T1000 (cell line): ENCODE results near the gene ELN.
"Not testable (repeated sequence)": the region's sequence is repeated elsewhere in the genome, so short reads cannot be mapped to it uniquely, and the experiment has no call there.

Source experiments
- DNase-seq: peaks from one replicate; lab custom pipeline; 2025; ENCODE audit warnings: mixed read lengths; lab: John Stamatoyannopoulos, UW

ELN gene

DNA sequence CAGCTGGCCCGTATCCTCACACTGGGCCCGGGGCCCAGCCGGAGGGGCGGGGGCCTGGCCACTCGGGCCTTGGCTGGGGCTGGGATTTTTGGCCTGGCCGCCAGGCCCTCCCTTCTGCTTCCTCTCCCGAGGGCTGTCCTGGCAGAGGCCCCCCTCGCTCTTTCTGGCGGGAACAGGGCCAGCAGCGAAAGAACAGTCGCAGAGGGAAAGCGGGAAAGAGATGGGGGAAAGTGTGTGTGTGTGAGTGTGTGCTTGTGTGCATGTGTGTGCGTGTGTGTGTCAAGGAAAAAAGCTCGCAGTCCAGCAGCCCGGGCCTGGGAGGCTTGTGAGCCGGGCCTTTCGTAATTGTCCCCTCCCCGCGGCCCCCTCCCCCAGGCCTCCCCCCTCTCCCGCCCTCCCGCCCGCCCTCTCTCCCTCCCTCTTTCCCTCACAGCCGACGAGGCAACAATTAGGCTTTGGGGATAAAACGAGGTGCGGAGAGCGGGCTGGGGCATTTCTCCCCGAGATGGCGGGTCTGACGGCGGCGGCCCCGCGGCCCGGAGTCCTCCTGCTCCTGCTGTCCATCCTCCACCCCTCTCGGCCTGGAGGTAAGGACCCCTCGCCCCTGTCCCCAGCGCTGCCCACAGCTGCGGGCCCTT, at the start of gene ELN:
Gene ELN (plus strand): TSS at position 491 of the 638 bp plus-strand sequence. CDS start 15 bp downstream, at position 506.
- DNase-seq: no peak

DNA sequence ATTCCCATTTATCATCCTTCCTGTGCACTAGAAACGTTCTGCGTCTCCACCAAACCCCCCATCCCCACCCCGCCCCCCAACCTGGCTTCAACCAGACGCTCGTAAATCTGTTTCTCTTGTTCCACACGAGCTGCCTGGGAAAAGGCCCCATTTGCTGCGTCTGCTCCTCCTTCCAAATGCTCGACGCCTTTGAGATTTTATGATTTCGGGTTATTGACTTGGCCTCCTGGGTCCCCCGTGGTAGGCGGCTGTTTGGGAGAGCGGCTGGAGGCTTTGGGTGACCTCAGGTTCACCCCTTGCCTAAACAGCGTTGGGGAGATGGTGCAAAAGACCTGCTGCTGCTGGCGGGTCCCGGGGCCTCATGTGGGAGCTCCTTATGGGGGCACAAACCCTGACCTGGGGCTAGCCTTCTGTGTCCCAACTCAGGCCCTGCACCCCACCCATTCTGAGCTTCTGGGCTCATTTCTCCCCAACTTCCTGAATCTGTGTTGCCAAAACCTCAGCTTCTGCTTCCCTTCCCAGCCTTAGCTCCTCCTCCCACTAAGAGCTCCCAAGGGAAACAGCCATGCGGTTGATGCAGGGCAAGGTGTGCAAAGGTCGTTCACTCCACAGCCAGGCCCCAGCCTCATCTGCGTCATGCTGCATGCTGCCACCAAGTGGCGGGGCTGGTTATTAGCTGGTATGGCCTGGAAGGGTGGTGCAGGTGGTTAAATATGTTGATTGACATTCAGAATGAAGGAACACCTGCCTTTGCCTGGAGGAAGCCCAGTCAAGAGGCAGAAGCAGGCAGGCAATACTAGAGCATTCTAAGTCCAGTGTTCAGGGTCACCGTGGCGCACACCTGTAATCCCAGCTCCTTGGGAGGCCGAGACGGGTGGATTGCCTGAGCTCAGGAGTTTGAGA, 49.1 kb upstream of the ELN start:
- DNase-seq: peak; percentile 40

DNA sequence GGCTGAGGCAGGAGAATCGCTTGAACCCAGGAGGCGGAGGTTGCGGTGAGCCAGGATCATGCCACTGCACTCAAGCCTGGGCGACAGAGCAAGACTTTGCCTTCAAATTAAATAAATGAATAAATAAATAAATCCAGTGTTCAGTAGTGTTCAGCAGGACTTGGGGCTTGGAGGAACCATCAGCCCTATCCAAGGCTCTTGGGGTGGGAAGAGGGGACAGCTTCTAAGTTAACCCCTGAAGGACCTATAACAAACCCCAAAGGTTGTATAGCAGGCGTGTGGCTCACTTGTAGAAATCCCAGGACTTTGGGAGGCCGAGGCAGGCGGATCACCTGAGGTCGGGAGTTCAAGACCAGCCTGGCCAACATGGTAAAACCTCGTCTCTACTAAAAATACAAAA, 48.3 kb upstream of the ELN start:
- not testable (repeated sequence) for DNase-seq

DNA sequence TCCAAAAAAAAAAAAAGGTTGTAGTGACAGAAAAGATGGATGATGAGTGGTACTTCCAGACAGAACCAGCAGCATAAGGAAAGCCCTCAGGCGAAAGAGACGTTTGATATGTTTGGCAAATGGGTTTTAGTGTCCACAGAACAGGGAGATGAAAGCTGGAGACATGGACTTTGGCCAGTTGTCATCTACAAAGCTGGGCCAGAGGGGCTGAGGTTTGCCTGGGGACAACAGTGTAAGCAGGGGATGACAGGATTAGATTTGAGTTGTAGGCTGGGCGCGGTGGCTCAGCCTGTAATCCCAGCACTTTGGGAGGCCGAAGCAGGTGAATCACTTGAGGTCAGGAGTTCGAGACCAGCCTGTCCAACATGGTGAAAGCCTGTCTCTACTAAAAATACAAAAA, 47.8 kb upstream of the ELN start:
- DNase-seq: no peak

DNA sequence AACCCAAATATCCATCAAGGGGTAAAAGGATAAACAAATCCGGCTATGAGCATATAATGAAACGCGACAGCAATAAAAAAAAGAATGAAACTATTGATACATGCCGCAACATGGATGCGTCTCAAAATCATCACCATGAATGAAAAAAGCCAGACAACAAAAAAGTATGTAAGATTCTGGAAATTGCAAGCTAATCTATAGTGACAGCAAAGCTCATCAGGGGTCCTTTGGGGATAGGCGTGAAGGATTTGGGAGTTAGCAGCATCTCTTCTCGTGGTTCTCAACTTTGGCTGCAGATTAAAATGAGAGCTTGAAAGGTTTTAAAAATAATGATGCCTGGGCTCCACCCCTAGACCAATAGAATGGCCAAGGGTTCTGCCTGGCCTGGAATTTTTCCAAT, 46.0 kb upstream of the ELN start:
- no peak for DNase-seq

DNA sequence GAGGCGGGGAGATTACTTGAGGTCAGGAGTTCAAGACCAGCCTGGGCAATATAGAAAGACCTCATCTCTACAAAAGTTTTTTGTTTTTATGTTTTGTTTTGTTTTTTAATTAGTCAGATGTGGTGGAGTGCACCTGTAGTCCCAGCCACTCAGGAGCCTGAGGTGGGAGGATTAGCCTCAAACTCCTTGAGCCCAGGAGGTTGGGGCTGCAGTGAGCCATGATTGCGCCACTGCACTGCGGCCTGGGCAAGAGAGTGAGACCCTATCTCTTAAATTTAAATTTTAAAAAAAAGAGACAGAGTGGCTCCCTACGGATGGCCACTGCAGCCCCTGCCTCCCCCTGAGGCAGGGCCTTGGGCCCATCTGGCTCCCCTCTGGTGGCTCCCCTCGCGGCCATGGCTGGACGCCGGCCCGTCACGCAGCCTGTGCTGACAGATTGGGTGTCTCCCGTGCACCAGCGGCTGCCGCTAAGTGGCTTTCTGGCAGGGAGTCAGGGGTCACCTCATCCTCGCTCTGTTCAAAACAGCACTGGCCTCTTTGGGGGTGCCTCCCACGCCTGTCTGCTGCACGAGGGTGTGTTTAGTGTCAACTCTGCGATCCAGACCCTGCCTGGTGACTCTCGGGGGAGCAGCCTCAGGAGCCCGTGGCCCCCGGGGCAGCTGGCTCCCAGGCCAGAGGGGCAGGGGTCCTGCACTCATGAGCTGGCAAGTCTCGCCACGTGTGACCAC, 44.4 kb upstream of the ELN start:
- DNase-seq: no peak

DNA sequence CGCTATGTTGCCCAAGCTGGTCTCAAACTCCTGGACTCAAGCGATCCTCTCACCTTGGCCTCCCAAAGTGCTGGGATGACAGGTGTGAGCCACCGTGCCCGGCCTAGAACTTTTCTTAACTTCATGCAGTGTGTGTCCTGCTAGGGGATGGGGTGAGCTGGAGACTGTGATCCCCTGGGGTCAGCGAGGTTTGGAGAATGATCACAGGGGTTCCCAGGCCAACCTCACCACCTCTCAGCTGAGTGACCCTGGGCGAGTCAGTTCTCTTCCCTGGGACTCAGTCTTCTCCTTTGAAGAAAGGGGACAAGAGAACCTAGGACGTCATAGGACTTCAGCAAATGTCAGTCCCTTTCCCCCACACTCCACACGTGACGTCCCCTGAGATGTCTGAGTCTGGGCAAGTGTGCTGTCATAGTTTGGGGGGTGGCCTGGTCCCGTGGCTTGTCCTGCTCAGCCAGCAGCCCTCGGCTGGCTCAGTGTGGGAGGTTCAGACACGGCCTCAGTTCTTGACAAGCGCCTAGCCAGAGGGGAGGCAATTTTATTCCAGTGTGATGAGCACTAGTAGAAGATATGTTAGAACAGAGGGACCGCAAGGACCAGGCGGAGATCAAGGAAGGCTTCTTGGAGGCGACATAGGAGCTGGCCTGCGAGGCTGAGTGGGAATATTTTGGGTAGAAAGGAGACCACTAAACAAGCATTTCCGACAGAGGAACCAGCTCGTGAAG, 43.3 kb upstream of the ELN start:
- DNase-seq: no peak

DNA sequence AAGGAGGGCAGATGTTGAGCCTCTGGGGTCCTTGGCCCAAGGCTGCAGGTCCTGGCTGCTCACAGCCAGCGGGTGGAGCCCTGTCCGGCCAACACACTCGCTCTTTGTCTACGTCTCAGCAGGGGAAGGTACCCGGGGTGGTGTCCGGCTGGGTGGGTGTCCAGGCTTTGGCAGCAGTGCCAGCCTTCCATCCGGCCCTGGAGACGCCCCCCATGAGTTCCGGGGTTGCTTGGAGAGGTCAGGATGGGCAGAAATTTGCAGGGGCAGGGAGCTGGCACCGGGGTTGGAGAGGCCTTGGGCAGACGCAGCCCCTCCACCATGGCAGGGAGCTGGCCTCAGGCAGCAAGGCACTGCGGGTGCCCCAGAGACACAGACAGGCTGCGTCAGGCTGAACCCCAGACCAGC, 42.2 kb upstream of the ELN start:
- DNase-seq: no peak

DNA sequence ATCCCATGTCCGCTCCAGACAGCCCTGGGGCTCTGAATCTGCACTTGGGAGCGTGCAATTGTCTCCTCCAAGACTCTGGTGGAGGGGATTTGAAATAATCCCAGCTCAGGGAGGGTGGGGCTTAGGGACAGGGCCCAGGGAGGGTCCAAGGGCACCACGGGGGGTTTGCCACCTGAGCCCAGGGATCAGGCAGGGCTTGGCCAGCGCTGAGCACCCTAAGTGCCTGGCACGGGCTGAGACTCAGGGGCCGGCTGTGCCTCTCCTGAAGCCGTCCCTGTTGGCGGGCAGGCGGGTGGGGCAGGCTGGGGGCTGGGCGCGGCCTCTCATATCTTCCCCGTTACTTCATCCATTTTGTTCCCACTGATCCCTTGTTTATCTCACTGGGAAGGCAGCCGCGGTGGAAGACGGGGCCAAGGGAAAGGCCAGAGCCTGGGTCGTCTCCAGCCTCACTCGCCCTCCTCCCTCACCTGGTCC, 41.8 kb upstream of the ELN start:
- no peak for DNase-seq

DNA sequence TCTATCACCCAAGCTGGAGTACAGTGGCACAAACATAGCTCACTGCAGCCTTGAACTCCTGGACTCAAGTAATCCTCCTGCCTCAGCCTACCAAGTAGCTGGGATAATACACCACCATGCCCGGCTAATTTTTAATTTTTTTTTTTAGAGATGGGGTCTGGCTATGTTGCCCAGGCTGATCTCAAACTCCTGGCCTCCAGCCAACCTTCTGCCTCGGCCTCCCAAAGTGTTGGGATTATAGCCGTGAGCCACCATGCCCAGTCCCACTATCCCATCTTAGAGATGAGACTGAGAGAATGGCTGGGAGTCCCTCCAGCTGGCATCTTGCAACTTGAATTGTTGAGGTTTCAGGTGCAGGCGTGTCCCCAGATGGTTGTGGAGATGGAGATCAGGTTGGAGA, 40.7 kb upstream of the ELN start:
- no peak for DNase-seq

DNA sequence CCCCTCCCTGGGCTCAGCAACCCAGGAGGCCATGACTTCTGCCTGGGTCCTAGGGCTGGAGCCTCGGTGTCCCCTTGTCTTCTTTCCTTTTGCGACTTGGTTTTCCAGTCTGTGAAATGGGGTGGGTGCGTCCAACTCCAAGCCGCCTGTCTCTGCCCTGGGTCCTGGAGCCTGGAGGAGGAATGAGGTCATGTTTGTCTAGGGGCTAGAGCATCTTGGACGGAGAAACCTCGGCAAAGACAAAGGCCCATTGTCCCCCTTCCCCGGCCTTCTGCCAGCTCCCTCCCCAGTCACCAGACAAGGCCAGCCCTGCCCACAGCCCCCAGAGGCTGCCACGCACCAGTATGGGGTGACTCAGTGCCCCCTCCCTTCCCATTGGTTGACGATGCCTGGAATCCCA, 39.8 kb upstream of the ELN start:
- DNase-seq: peak; percentile 38

DNA sequence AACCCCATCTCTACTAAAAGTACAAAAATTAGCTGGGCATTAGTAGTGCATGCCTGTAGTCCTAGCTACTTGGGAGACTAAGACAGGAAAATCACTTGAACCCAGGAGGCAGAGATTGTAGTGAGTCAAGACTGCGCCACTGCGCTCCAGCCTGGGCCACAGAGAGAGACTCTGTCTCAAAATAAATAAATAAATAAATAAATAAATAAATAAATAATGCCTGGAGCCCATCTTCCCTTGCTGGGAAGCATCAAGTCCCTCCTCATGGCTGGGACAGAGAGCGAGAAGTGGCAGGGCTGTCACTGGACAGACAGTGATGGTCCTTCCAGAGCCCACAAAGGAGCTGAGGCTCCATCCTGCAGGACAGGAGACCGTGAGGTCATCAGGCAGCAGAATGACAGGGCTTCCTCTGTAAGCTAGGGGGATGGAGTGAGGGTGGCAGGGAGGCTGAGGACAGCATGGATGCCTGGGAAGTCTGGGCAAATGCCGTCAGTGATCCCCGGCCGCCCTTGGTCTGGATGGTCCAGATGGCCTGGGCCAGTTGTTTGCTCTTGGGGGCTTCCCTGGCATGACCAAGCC, 36.4 kb upstream of the ELN start:
- DNase-seq: no peak

DNA sequence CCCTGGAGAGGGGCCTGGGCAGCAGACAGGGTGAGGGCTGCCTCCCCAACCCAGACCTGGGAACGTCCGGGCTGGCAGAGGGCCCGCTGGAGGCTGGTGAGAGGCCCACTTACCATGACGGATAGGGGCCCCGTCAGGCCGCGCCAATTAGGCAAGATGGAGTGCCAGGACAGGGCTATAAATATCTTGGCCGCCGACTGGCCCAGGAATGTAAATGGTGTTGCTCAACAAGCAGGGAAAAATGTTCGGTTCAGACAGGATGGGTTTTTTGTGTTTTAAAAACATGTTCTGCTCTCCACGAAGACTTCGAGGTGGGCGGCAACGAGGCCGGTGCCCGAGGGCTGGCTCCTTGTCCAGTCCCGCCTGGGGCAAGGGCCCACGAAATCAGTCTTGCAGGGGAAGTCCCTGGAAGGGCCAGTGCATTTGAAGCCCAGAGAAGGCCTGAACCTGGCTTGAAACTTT, 35.8 kb upstream of the ELN start:
- DNase-seq: peak; percentile 8

DNA sequence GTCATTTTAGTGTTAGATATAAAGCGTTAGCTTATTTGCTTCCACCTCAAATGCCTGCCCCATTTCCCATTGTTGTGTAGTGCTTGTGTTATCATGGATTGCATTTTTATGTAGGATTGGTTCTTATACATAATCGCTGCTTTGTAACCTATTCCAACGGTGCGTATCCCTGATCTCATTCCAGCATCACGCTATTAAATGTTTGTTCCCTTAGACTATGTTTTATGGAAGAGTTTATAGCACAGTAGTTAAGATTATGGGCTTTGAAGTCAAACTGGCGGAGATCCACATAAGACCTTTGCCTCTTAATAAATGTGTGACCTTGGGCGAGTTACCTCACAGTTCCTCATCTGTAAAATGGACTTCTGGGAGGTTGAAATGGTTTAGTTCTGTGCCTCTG, 34.0 kb upstream of the ELN start:
- no peak for DNase-seq

DNA sequence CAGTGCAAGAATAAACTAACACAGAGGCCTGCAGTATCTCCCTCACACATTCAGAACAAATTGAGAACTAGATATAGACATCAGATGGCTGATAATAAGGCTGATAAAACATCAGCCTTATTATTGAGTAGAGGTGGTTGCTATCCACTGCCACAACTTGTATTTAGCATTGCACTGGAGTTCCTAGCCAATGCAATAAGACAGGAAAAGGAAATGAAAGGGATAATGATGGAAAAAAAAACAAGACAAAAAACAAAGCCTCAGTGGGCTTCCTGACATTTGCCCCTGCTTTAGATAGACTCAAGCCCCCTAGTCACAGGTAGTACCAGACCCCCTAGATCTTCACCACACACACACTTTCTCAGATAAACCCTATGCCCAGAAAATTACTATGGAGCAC, 33.2 kb upstream of the ELN start:
- no peak for DNase-seq

DNA sequence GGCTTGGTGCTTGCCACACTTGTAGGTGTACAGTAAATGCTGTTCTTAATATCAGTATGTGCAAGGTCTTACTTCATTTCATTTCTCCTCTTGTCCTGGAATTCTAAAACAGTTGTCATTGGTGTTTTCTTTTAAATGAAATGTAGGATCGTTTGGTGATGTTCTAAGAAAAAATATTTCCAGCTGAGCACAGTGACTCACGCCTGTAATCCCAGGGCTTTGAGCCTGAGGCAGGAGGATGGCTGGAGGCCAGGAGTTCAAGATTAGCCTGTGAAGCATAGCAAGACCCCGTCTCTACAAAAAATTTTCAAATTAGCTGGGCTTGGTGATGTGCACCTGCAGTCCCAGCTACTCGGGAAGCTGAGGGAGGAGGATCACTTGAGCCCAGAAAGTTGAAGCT, 32.6 kb upstream of the ELN start:
- peak; percentile 23 for DNase-seq

DNA sequence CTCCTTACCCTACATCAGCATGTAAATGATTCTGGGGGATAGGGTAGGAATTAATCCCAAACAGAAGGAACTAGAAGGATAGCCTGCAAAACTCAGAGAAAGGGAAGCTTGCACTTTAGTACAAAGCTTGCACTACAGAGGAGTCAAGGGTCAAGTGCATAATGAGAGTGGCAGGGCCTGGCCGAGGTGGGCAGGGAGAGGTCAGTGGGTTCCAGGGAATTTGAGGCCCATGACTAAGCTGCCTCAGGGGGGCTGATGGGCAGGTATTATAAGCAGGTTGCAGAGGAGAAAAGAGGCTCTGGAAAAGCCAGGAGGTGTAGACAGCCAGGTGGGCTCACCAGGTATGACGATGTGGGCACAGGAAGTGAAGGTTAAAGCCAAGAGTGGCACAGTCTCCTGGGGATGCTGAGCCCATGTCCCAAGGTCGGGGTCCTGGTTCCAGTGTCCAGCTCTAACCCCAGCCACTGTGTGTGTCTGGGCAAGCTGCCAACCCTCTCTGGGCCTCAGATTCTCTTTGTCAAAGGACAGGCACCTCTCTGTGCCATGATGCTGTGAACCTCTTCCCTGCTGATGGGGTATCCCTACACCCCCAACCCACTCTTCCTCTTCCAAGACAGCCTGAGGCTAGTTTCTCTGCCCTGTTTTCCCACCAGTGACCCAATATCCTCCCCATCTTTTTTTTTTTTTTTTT, 32.0 kb upstream of the ELN start:
- DNase-seq: no peak

DNA sequence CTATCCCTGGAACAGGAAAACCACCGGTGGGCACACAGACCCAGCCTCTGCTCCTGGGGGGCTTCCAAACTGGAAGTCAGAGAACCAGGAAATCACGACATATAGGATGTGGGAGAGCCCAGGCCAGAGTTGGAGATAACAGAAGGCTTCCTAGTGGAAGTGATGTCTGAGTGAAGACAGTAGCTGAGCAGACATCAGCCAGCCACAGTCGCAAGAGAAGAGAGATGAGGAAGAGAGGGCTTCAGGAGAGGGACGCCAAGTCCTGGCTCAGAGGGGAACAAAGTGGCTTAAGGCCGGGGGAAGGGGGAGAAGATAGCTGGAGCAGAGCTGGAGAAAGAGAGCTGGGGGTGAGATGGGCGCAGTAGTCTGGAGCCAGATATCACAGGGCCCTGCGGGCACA, 30.9 kb upstream of the ELN start:
- DNase-seq: no peak

DNA sequence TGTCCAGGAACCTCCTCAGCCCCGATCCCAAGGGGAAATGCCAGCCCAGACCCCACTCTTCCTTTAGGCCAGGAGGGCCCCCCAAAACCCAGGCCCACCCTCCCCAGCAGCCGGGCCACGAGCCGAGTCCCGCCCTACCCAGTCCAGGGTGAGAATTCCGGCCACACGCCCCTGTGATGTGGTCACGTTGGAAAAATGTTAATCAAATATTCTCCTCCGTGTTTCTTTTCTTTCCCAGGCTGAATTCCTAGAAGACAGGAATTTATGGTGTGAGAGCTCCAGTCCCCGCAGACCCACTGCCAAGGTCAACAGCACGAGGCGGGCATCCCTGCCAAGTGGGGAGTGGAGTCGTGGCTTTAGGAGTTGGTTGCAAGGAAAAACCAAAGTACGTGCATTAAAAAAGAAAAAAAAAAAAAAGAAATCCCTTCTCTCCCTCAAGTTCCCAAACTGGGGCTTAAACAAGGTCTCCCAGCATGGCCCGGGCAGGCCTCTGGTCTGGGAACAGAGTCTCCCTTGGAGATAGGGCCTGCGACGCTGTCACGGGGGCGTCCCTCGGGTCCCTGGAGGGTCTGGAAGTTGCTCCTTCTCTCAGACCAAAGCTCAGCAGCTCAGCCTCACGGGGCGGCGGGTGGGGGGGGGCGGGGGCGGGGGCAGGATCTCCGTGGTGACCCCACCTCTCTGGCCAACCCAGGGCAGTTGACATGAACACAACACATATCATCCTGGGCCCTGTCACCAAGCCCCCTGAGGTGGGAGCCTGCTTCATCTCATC, 28.1 kb upstream of the ELN start:
- no peak for DNase-seq

DNA sequence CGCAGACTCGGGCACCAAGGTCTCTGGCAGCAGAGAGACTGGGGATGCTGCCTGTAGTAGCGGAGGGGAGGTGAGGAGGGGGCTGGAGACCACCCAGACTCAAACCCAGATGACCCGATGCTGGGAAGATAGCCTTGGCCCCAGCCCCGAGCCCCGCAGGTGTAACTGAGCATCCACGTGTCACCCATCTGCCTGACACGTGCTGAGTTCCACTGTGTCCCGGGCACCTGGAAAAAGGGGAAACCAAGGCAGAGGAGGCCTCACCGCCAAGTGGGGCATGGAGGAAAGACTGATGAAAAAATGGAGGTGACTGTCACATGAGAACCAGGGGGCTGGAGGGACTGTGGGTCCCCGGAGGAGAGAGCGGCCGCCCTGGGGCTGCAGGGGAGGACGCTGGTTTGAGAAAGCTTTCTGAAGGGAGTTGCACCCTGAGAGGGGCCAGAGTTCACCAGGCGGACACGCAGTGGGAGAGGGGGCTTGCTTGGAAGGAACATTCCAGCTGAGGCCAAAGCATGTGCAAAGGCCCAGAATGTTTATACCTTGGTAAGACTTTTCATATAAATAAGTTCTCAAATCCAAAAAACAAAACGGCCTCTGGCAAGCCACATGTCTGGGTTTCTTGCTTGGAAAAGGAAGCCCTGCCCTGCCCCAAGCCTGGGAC, 27.4 kb upstream of the ELN start:
- DNase-seq: no peak
